Activated CD8-positive, alpha-beta T cell treated with anti-CD3 and anti-CD28 coated beads for 36 hours (primary cell): ENCODE data around the gene ADPRHL1. TPM values are rescaled to one million over a fixed set of nuclear protein-coding genes. Genes with fewer than 3 reads are reported as not detected.

Experiments
- ATAC-seq: fragments of 200-7000 bp; cut with Tn5 transposase; one replicate; pipeline ENCODE4 v1.10.0; 2021; ENCODE audit warnings: mild to moderate bottlenecking, moderate library complexity
- CTCF ChIA-PET: fragments of 350-600 bp; sonication (Branson Sonifier 250); formaldehyde crosslinking; loops from one replicate; lab custom pipeline; 2021; ENCODE audit warnings: antibody characterized with exemption; lab: Charles Lee
- POLR2A ChIA-PET: fragments of 350-600 bp; sonication (Branson Sonifier 250); formaldehyde crosslinking; loops from one replicate; lab custom pipeline; 2021; ENCODE audit warnings: antibody characterized with exemption; lab: Charles Lee
- DNase-seq: peaks from one replicate; pipeline ENCODE4 v3.0.0-alpha.2; 2020
- H3K27ac Mint-ChIP-seq: one replicate; pipeline ENCODE4 v1.8.0; 2021; ENCODE audit warnings: mild to moderate bottlenecking, mixed read lengths
- H3K27me3 Mint-ChIP-seq: one replicate; pipeline ENCODE4 v1.8.0; 2021; ENCODE audit warnings: mixed read lengths
- H3K36me3 Mint-ChIP-seq: one replicate; pipeline ENCODE4 v1.8.0; 2021; ENCODE audit warnings: low read depth, mixed read lengths
- H3K4me1 Mint-ChIP-seq: one replicate; pipeline ENCODE4 v1.8.0; 2021; ENCODE audit warnings: low read depth, mixed read lengths
- H3K4me3 Mint-ChIP-seq: one replicate; pipeline ENCODE4 v1.8.0; 2021; ENCODE audit warnings: mild to moderate bottlenecking, moderate library complexity, mixed read lengths
- H3K9me3 Mint-ChIP-seq: one replicate; pipeline ENCODE4 v1.8.0; 2021; ENCODE audit warnings: mixed read lengths
- CTCF ChIP-seq: fragments of 200-600 bp; IDR thresholded peaks from one replicate; pipeline ENCODE4 v1.8.0; 2022; ENCODE audit warnings: antibody characterized with exemption, mild to moderate bottlenecking
- intact Hi-C: fragments of 100-400 bp; cut with micrococcal nuclease; formaldehyde crosslinking; loops from one replicate; pipeline ENCODE4 v1.10.0; 2022
- total RNA-seq, 2 experiments: library from RNA; stranded (reverse); gene quantifications; one replicate each; pipeline ENCODE4 v1.2.3, GENCODE V29; 2021

ADPRHL1 gene
- total RNA-seq, 2 experiments from 2014 or later = 0.23 to 0.36 TPM

GRCh38 chr13:113427562-113428468, 25.5 kb downstream of the ADPRHL1 start:
- no peak for TF ChIP-seq CTCF
- Mint-ChIP-seq H3K27ac (no peak overlapping the region), H3K9me3 (no peaks in the 10 kb centered on the region), H3K27me3 (no peaks in the 10 kb centered on the region), H3K36me3 (no peaks in the 10 kb centered on the region), H3K4me1 (no peaks in the 10 kb centered on the region), H3K4me3 (no peak overlapping the region)
- intact Hi-C loops = no loop called here
- ChIA-PET POLR2A (interaction anchor here (0.6 kb wide), 1 partner anchor 86 kb away, joined by 3 read pairs; no protein-coding TSS in a partner anchor), CTCF (no interaction called here)
- ATAC-seq (no peak), DNase-seq (no peak)

GRCh38 chr13:113426591-113426986, 26.7 kb downstream of the ADPRHL1 start:
- TF ChIP-seq CTCF = no peak
- Mint-ChIP-seq H3K4me1 (no peaks in the 10 kb centered on the region), H3K36me3 (no peaks in the 10 kb centered on the region), H3K27ac (no peak overlapping the region), H3K9me3 (no peaks in the 10 kb centered on the region), H3K4me3 (no peak overlapping the region), H3K27me3 (no peaks in the 10 kb centered on the region)
- intact Hi-C loops = no loop called here
- POLR2A ChIA-PET = no interaction called here
- no peak for DNase-seq
- no peak for ATAC-seq
- CTCF ChIA-PET = no interaction called here

- CTCF ChIA-PET = no interaction called here
- Mint-ChIP-seq H3K9me3 (no peaks in the 10 kb centered on the region), H3K36me3 (no peaks in the 10 kb centered on the region), H3K27ac (no peak overlapping the region), H3K4me1 (no peaks in the 10 kb centered on the region), H3K4me3 (no peak overlapping the region), H3K27me3 (no peaks in the 10 kb centered on the region)
- no peak for ATAC-seq
- TF ChIP-seq CTCF = no peak
- no peak for DNase-seq
- POLR2A ChIA-PET = no interaction called here
- intact Hi-C loops = no loop called here
Measured at GRCh38 chr13:113425941-113426590, 27.2 kb downstream of the ADPRHL1 start.

- Mint-ChIP-seq H3K4me1 (no peaks in the 10 kb centered on the region), H3K27me3 (no peaks in the 10 kb centered on the region), H3K36me3 (no peaks in the 10 kb centered on the region), H3K9me3 (no peaks in the 10 kb centered on the region), H3K4me3 (no peak overlapping the region), H3K27ac (no peak overlapping the region)
- DNase-seq (no peak), ATAC-seq (no peak)
- intact Hi-C loops = no loop called here
- TF ChIP-seq CTCF = no peak
- ChIA-PET POLR2A (no interaction called here), CTCF (no interaction called here)
Measured at GRCh38 chr13:113423520-113424163, 29.6 kb downstream of the ADPRHL1 start.
